Lower leg skin (tissue), 3 donors: ENCODE data around the gene CENPB.

ENCODE experiments used
- POLR2A ChIP-seq, 2 donors: fragments of 450-650 bp; IDR thresholded peaks; one replicate each; pipeline ENCODE4 v1.6.1; 2016 to 2017; ENCODE audit warnings: antibody characterized with exemption in 2 of 2, mild to moderate bottlenecking in 1 of 2, moderate library complexity in 1 of 2
- TF ChIP-seq, protein P1 (sequence below), 3 donors: fragments of 450-650 bp; IDR thresholded peaks; one replicate each; pipeline ENCODE4 v1.5.1; 2016; ENCODE audit warnings: antibody characterized with exemption in 3 of 3, mild to moderate bottlenecking in 3 of 3, moderate library complexity in 2 of 3

DNA sequence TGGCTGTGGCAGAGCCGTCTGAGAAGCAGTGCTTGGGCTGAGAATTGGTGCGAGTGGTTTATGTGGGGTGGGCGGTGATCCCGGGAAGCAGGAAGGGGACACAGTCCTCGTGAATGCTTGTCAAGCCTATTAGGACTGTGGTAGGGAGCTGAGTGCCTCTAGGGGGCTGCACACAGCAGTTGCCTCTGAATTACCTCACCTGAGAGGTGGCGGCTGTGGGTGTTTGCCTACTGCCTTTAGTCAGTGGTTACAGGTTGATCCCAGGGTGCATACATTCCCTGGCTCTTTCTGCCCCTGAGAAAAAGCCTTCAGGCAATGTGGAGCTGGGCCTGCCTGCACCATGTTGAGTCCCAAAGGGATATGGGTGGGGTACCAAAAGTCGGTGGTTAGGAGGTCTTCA is 39.0 kb upstream of the CENPB start:
- TF ChIP-seq, protein P1, sequence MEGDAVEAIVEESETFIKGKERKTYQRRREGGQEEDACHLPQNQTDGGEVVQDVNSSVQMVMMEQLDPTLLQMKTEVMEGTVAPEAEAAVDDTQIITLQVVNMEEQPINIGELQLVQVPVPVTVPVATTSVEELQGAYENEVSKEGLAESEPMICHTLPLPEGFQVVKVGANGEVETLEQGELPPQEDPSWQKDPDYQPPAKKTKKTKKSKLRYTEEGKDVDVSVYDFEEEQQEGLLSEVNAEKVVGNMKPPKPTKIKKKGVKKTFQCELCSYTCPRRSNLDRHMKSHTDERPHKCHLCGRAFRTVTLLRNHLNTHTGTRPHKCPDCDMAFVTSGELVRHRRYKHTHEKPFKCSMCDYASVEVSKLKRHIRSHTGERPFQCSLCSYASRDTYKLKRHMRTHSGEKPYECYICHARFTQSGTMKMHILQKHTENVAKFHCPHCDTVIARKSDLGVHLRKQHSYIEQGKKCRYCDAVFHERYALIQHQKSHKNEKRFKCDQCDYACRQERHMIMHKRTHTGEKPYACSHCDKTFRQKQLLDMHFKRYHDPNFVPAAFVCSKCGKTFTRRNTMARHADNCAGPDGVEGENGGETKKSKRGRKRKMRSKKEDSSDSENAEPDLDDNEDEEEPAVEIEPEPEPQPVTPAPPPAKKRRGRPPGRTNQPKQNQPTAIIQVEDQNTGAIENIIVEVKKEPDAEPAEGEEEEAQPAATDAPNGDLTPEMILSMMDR (IDR thresholded peaks at IDR 0.05) = no peak
- TF ChIP-seq POLR2A (IDR thresholded peaks at IDR 0.05) = no peak
